Mammary epithelial cell (primary cell): ENCODE measurements around the gene AP4S1.

Experiments
- CTCF ChIP-seq, 2 donors: IDR thresholded peaks in 1 of 2; conservative IDR thresholded peaks in 1 of 2; 2 replicates each; pipeline ENCODE4 v1.5.1; 2011 to 2012; ENCODE audit warnings: inconsistent platforms in 2 of 2, low read length in 2 of 2, mild to moderate bottlenecking in 2 of 2, control low read depth in 1 of 2, low read depth in 1 of 2; ENCODE audit not compliant: insufficient read depth in 1 of 2; ENCODE audit errors: extremely low read depth in 1 of 2
- EZH2 ChIP-seq: IDR thresholded peaks from 2 replicates; pipeline ENCODE4 v1.6.1; 2012; ENCODE audit warnings: low read length, inconsistent platforms, borderline replicate concordance

GRCh38 chr14:31051511-31051910, 26.1 kb downstream of the AP4S1 start:
- TF ChIP-seq CTCF (conservative IDR thresholded peaks at IDR 0.05 in 1 of 2, IDR thresholded peaks at IDR 0.05 in 1 of 2; ENCODE audit: extremely low read depth in 1 of 2, insufficient read depth in 1 of 2, low read depth in 1 of 2, low read length in 2 of 2): no peak
- TF ChIP-seq EZH2: no peak
